PC-3 (cell line): Measurements from ENCODE around the gene GOLGA6C.
"Not testable (repeated sequence)": the region's sequence is repeated elsewhere in the genome, so short reads cannot be mapped to it uniquely, and the experiment has no call there.

Source experiments
- EZH2 ChIP-seq: fragments of 300-600 bp; sonication (generic); IDR thresholded peaks from one replicate; pipeline ENCODE4 v1.6.1; 2017; ENCODE audit warnings: antibody characterized with exemption, mild to moderate bottlenecking, low read length; ENCODE audit not compliant: unreplicated experiment
- EZH2phosphoT487 ChIP-seq: fragments of 300-600 bp; sonication (generic); IDR thresholded peaks from 2 replicates; pipeline ENCODE4 v1.6.1; 2018; ENCODE audit warnings: mild to moderate bottlenecking, antibody characterized with exemption, low read length, borderline replicate concordance
- TF ChIP-seq, protein P1 (sequence below): fragments of 300-600 bp; sonication (generic); conservative IDR thresholded peaks from 2 replicates; pipeline ENCODE4 v1.5.1; 2017; ENCODE audit warnings: antibody characterized with exemption, low read depth, mild to moderate bottlenecking, low read length

DNA sequence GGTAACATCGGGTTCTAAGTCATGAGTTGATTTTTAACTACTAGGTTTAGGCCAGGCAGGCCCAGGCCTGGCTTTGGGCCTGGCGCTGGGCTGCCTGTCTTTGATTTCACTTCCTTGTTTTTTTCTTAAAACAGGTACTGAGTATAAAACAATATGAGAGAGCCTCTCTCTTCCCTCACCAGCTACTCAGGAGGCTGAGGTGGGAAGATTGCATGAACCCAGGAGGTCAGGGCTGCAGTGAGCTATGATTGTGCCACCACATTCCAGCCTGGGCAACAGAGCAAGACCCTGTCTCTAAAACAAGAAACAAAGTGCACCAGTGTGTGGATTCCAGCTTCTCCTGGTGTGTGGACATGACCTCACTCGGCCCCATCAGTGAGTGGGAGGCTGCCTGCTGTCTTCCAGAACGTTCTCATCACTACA lies 38.6 kb upstream of the GOLGA6C start:
- TF ChIP-seq EZH2, EZH2phosphoT487: not testable (repeated sequence)
- TF ChIP-seq, protein P1, sequence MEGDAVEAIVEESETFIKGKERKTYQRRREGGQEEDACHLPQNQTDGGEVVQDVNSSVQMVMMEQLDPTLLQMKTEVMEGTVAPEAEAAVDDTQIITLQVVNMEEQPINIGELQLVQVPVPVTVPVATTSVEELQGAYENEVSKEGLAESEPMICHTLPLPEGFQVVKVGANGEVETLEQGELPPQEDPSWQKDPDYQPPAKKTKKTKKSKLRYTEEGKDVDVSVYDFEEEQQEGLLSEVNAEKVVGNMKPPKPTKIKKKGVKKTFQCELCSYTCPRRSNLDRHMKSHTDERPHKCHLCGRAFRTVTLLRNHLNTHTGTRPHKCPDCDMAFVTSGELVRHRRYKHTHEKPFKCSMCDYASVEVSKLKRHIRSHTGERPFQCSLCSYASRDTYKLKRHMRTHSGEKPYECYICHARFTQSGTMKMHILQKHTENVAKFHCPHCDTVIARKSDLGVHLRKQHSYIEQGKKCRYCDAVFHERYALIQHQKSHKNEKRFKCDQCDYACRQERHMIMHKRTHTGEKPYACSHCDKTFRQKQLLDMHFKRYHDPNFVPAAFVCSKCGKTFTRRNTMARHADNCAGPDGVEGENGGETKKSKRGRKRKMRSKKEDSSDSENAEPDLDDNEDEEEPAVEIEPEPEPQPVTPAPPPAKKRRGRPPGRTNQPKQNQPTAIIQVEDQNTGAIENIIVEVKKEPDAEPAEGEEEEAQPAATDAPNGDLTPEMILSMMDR = not testable (repeated sequence)
